Mesendoderm (in vitro differentiated cells): Measurements from ENCODE around the gene TLX2.
A peak's percentile ranks its signal among the peaks of the same experiment; 100 is the strongest.

Experiments
- DNase-seq: peaks from one replicate; pipeline ENCODE4 v3.0.0; 2013
- H2AK5ac ChIP-seq: 2 replicates; pipeline ENCODE4 v1.6.1; 2013; ENCODE audit warnings: low read length, inconsistent platforms
- H2BK120ac ChIP-seq: 2 replicates; pipeline ENCODE4 v1.6.1; 2013; ENCODE audit warnings: low read depth, mild to moderate bottlenecking, low read length, moderate library complexity, mixed read lengths
- H2BK15ac ChIP-seq: replicated peaks from 2 replicates; pipeline ENCODE4 v1.6.1; 2013; ENCODE audit warnings: low read depth, mild to moderate bottlenecking, moderate library complexity
- H2BK5ac ChIP-seq: 2 replicates; pipeline ENCODE4 v1.6.1; 2013; ENCODE audit warnings: low read length, inconsistent platforms
- H3K18ac ChIP-seq: 2 replicates; pipeline ENCODE4 v1.6.1; 2013; ENCODE audit warnings: mild to moderate bottlenecking, low read length, mixed read lengths
- H3K23ac ChIP-seq: one replicate; pipeline ENCODE4 v1.6.1; 2013; ENCODE audit warnings: low read length
- H3K27ac ChIP-seq: 2 replicates; pipeline ENCODE4 v1.5.1; 2013; ENCODE audit warnings: low read depth, mild to moderate bottlenecking, inconsistent platforms, low read length, moderate library complexity
- H3K27me3 ChIP-seq: 2 replicates; pipeline ENCODE4 v1.6.1; 2013; ENCODE audit warnings: low read length, control low read depth, mild to moderate bottlenecking, inconsistent platforms; ENCODE audit not compliant: insufficient read depth, poor library complexity
- H3K36me3 ChIP-seq: 2 replicates; pipeline ENCODE4 v1.6.1; 2013; ENCODE audit warnings: low read length, inconsistent platforms; ENCODE audit not compliant: control insufficient read depth, insufficient read depth
- H3K4ac ChIP-seq: one replicate; pipeline ENCODE4 v1.6.1; 2013; ENCODE audit warnings: low read depth, mild to moderate bottlenecking, low read length, moderate library complexity
- H3K4me1 ChIP-seq: 2 replicates; pipeline ENCODE4 v1.6.1; 2013; ENCODE audit warnings: low read depth, low read length, inconsistent platforms; ENCODE audit not compliant: control insufficient read depth
- H3K4me2 ChIP-seq: 2 replicates; pipeline ENCODE4 v1.6.1; 2013; ENCODE audit warnings: low read length
- H3K4me3 ChIP-seq: 2 replicates; pipeline ENCODE4 v1.5.1; 2013; ENCODE audit warnings: mild to moderate bottlenecking, low read length
- H3K56ac ChIP-seq: one replicate; pipeline ENCODE4 v1.6.1; 2013; ENCODE audit warnings: low read length
- H3K79me1 ChIP-seq: 2 replicates; pipeline ENCODE4 v1.6.1; 2013; ENCODE audit warnings: low read length, inconsistent platforms
- H3K79me2 ChIP-seq: 2 replicates; pipeline ENCODE4 v1.6.1; 2013; ENCODE audit warnings: mild to moderate bottlenecking, low read length; ENCODE audit not compliant: control insufficient read depth, insufficient read depth
- H3K9ac ChIP-seq: 2 replicates; pipeline ENCODE4 v1.6.1; 2013; ENCODE audit warnings: low read length, inconsistent platforms
- H4K5ac ChIP-seq: one replicate; pipeline ENCODE4 v1.6.1; 2013; ENCODE audit warnings: low read length
- H4K8ac ChIP-seq: one replicate; pipeline ENCODE4 v1.6.1; 2013; ENCODE audit warnings: low read depth, mild to moderate bottlenecking, control low read depth, low read length, moderate library complexity
- WGBS: extraction: QIAGEN DNeasy Blood & Tissue Kit; methylation state at CpG from one replicate; pipeline ENCODE4 v1.1.7; 2013; ENCODE audit warnings: low lambda C conversion rate, missing lambda C conversion rate; ENCODE audit not compliant: insufficient coverage; ENCODE audit errors: extremely low coverage; 5-methylcytosine and 5-hydroxymethylcytosine counted together

The TLX2 gene

GRCh38 chr2:74553892-74554819 lies 39.9 kb downstream of the TLX2 start, which contains the start of the genes DOK1 and LOXL3:
Gene DOK1 (plus strand): TSS chr2:74554720. CDS start chr2:74554755, 35 bp downstream.
Gene LOXL3 (minus strand): TSS chr2:74553942. CDS start chr2:74552634, 1,308 bp downstream.
- Histone ChIP-seq H3K27ac (no peak within 1 kb of the TSS), H3K4me1 (peaks cover 4% of the 10 kb centered on the region), H4K5ac (no peak within 1 kb of the TSS), H3K9ac (peak within 1 kb of the TSS; percentile 82), H2BK5ac (no peak within 1 kb of the TSS), H3K23ac (peak within 1 kb of the TSS; percentile 80), H3K79me2 (no peaks in the 10 kb centered on the region), H3K27me3 (peaks cover 42% of the 10 kb centered on the region), H3K36me3 (no peaks in the 10 kb centered on the region), H3K56ac (peak within 1 kb of the TSS; percentile 91), H3K4me3 (peak within 1 kb of the TSS; percentile 87), H2BK120ac (no peak within 1 kb of the TSS), H4K8ac (no peak within 1 kb of the TSS), H2BK15ac (no peak within 1 kb of the TSS), H3K79me1 (no peaks in the 10 kb centered on the region), H2AK5ac (no peak within 1 kb of the TSS), H3K18ac (peak within 1 kb of the TSS; percentile 53), H3K4me2 (peak within 1 kb of the TSS; percentile 96), H3K4ac (no peak within 1 kb of the TSS)
- WGBS: no CpG with 5 or more reads among the region's 73 CpGs
- DNase-seq: peak; percentile 92

GRCh38 chr2:74554820-74555531 lies 40.7 kb downstream of the TLX2 start:
- H3K79me2 ChIP-seq: no peaks in the 10 kb centered on the region
- peak overlapping the region; percentile 91 for H3K56ac ChIP-seq
- H2AK5ac ChIP-seq: no peak overlapping the region
- no peaks in the 10 kb centered on the region for H3K36me3 ChIP-seq
- peak overlapping the region; percentile 96 for H3K4me2 ChIP-seq
- no CpG with 5 or more reads among the region's 58 CpGs for WGBS
- H3K18ac ChIP-seq: no peak overlapping the region
- H3K4me3 ChIP-seq: peak overlapping the region; percentile 87
- no peak overlapping the region for H3K27ac ChIP-seq
- no peak overlapping the region for H4K5ac ChIP-seq
- DNase-seq: peak; percentile 69
- H3K79me1 ChIP-seq: no peaks in the 10 kb centered on the region
- peak overlapping the region; percentile 80 for H3K23ac ChIP-seq
- no peak overlapping the region for H4K8ac ChIP-seq
- H3K27me3 ChIP-seq: peaks cover 35% of the 10 kb centered on the region
- peak overlapping the region; percentile 82 for H3K9ac ChIP-seq
- H3K4ac ChIP-seq: no peak overlapping the region
- peaks cover 6% of the 10 kb centered on the region for H3K4me1 ChIP-seq
- no peak overlapping the region for H2BK120ac ChIP-seq
- H2BK15ac ChIP-seq: no peak overlapping the region
- no peak overlapping the region for H2BK5ac ChIP-seq

GRCh38 chr2:74555610-74556103 lies 41.4 kb downstream of the TLX2 start:
- no peak overlapping the region for H3K4me3 ChIP-seq
- no CpG with 5 or more reads among the region's 17 CpGs for WGBS
- H3K27ac ChIP-seq: no peak overlapping the region
- no peaks in the 10 kb centered on the region for H3K36me3 ChIP-seq
- peak overlapping the region; percentile 15 for H3K56ac ChIP-seq
- DNase-seq: peak; percentile 14
- H4K8ac ChIP-seq: no peak overlapping the region
- no peak overlapping the region for H2BK15ac ChIP-seq
- no peaks in the 10 kb centered on the region for H3K79me1 ChIP-seq
- H3K79me2 ChIP-seq: no peaks in the 10 kb centered on the region
- H3K9ac ChIP-seq: no peak overlapping the region
- no peak overlapping the region for H2BK120ac ChIP-seq
- peaks cover 6% of the 10 kb centered on the region for H3K4me1 ChIP-seq
- H3K23ac ChIP-seq: no peak overlapping the region
- H3K18ac ChIP-seq: no peak overlapping the region
- no peak overlapping the region for H2BK5ac ChIP-seq
- peaks cover 30% of the 10 kb centered on the region for H3K27me3 ChIP-seq
- no peak overlapping the region for H2AK5ac ChIP-seq
- H3K4me2 ChIP-seq: peak overlapping the region; percentile 96
- H4K5ac ChIP-seq: no peak overlapping the region
- no peak overlapping the region for H3K4ac ChIP-seq

GRCh38 chr2:74556159-74556558 lies 41.9 kb downstream of the TLX2 start:
- Histone ChIP-seq H3K4me3 (no peak overlapping the region), H3K79me1 (no peaks in the 10 kb centered on the region), H3K4me1 (peaks cover 6% of the 10 kb centered on the region), H3K18ac (no peak overlapping the region), H3K4ac (no peak overlapping the region), H3K27ac (no peak overlapping the region), H3K56ac (no peak overlapping the region), H2BK5ac (no peak overlapping the region), H3K9ac (no peak overlapping the region), H4K8ac (no peak overlapping the region), H2BK120ac (no peak overlapping the region), H3K27me3 (peaks cover 28% of the 10 kb centered on the region), H3K36me3 (no peaks in the 10 kb centered on the region), H3K4me2 (no peak overlapping the region), H3K79me2 (no peaks in the 10 kb centered on the region), H4K5ac (no peak overlapping the region), H2BK15ac (no peak overlapping the region), H2AK5ac (no peak overlapping the region), H3K23ac (no peak overlapping the region)
- no CpG with 5 or more reads among the region's 14 CpGs for WGBS
- no peak for DNase-seq

GRCh38 chr2:74556831-74557370 lies 42.7 kb downstream of the TLX2 start:
- DNase-seq: no peak
- H3K9ac ChIP-seq: no peak overlapping the region

More at GRCh38 chr2:74556831-74557370, 42.7 kb downstream of the TLX2 start:
- H3K27me3 ChIP-seq: peaks cover 20% of the 10 kb centered on the region
- no peaks in the 10 kb centered on the region for H3K79me2 ChIP-seq
- H3K36me3 ChIP-seq: no peaks in the 10 kb centered on the region
- H2AK5ac ChIP-seq: no peak overlapping the region
- no peak overlapping the region for H4K8ac ChIP-seq
- H2BK120ac ChIP-seq: no peak overlapping the region
- no peaks in the 10 kb centered on the region for H3K79me1 ChIP-seq
- no peak overlapping the region for H3K4me2 ChIP-seq
- H3K4ac ChIP-seq: no peak overlapping the region
- H3K4me1 ChIP-seq: peaks cover 6% of the 10 kb centered on the region
- H3K56ac ChIP-seq: no peak overlapping the region
- H2BK5ac ChIP-seq: no peak overlapping the region
- H2BK15ac ChIP-seq: no peak overlapping the region
- WGBS: no CpG with 5 or more reads among the region's 6 CpGs
- no peak overlapping the region for H3K18ac ChIP-seq
- no peak overlapping the region for H4K5ac ChIP-seq
- H3K4me3 ChIP-seq: no peak overlapping the region
- no peak overlapping the region for H3K23ac ChIP-seq
- no peak overlapping the region for H3K27ac ChIP-seq
